Right cardiac atrium (tissue), 5 donors: Measurements from ENCODE around the gene MPPE1. TPM values are rescaled to one million over a fixed set of nuclear protein-coding genes. Genes with fewer than 3 reads are reported as not detected.

Source experiments
- ATAC-seq, 2 donors: fragments of 200-7000 bp; cut with Tn5 transposase; one replicate each; pipeline versions ENCODE4 v1.8.0 to v1.9.1; 2020; ENCODE audit warnings: moderate library complexity in 2 of 2, mild to moderate bottlenecking in 1 of 2
- DNase-seq, 3 donors: peaks; one replicate each; pipeline ENCODE4 v3.0.0-alpha.2; 2020
- H3K27ac ChIP-seq: one replicate; pipeline ENCODE4 v1.5.1; 2013; ENCODE audit warnings: mild to moderate bottlenecking, low read length, control low read depth, moderate library complexity
- H3K27me3 ChIP-seq: one replicate; pipeline ENCODE4 v1.6.1; 2013; ENCODE audit not compliant: control insufficient read depth, insufficient read depth
- H3K4me1 ChIP-seq: one replicate; pipeline ENCODE4 v1.6.1; 2013; ENCODE audit warnings: low read length; ENCODE audit not compliant: control insufficient read depth, insufficient read depth
- H3K4me3 ChIP-seq: one replicate; pipeline ENCODE4 v1.5.1; 2013; ENCODE audit warnings: low read length, control low read depth
- H3K9me3 ChIP-seq: one replicate; pipeline ENCODE4 v1.6.1; 2013; ENCODE audit warnings: low read length; ENCODE audit not compliant: control insufficient read depth
- WGBS: extraction: QIAGEN DNeasy Blood & Tissue Kit; methylation state at CpG from one replicate; pipeline ENCODE4 v1.1.7; 2013; 5-methylcytosine and 5-hydroxymethylcytosine counted together
- intact Hi-C, 4 donors: fragments of 100-400 bp; cut with DNase I; formaldehyde crosslinking; loops; one replicate each; pipeline versions ENCODE4 v1.11.0 to v1.14.0; 2022 to 2023
- polyA plus RNA-seq: library from polyadenylated mRNA; stranded (reverse); fragments of 200-250 nt; gene quantifications from one replicate; pipeline ENCODE4 v1.2.3, GENCODE V29; 2013
- total RNA-seq, 4 donors: library from RNA; stranded (reverse); fragmentation: NEBNext Ultra II Directional; extraction: Animal tissue kit (Norgen Biotek cat#: 25700); gene quantifications; one replicate each; pipeline ENCODE4 v1.2.1, GENCODE V29; 2021
- donor health status: healthy with polysubstance abuse.
- donor health status: DM: no; HTN: yes; CAD: no.
- donor health status: DM: no; HTN: no; CAD: no.
- donor health status: DM: no; HTN: yes; CAD: no; lungs with severe emphysema.
- donor health status: DM: yes; HTN: yes; CAD: no.

The MPPE1 gene
- total and polyA plus RNA-seq, 5 donors = 20.7 to 40.6 (median 31.5) TPM

DNA sequence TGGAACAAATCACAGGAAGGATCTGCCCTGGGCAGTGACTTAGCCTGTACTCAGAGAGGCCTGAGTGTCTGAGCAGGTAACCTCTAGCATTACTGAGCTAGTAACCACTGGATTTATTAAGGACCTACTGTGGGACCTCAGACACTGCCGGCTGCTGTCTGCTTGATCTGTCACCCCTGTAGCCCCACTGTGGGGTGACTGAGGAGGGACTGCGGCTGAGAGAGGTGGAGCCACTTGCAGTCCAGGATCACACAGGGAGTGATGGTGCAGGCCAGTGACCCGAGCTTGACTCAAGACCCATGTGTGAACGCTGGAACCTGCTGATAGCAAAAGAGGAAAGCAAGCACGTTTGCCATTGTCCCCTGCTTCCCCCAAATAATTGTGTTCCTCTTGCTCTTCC is 41.4 kb downstream of the MPPE1 start:
- ATAC-seq (no peak), DNase-seq (no peak)
- Histone ChIP-seq H3K4me3 (no peak overlapping the region), H3K9me3 (no peaks in the 10 kb centered on the region), H3K27me3 (no peaks in the 10 kb centered on the region), H3K27ac (no peak overlapping the region), H3K4me1 (no peaks in the 10 kb centered on the region)
- 50% methylated on average over 5 of the region's 5 CpGs for WGBS
- intact Hi-C loops = no loop called here

DNA sequence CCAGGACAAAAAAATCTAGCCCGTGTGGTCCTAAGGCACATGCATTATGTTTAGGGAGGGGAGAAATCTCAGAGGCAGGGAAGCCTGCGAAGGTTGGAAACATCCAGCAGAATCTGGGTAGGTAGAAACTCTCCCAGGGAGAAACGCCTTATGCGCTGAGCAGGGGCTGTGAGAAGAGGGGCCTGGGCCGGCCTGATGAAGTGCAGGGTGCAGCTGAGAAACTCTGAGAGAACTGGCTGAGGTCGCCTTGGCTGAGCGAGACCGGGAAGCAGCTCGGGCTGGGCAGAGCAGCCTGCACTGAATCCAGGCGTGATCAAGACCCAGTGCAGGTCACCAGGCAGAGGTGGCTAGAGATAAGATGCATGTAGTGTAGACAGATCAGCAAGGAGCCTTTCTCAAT is 41.8 kb downstream of the MPPE1 start:
- ATAC-seq = no peak
- intact Hi-C loops = no loop called here
- no peak for DNase-seq
- H3K4me3 ChIP-seq = no peak overlapping the region
- H3K4me1 ChIP-seq = no peaks in the 10 kb centered on the region
- no peaks in the 10 kb centered on the region for H3K27me3 ChIP-seq
- no peak overlapping the region for H3K27ac ChIP-seq
- 57% methylated on average over 10 of the region's 10 CpGs for WGBS
- no peaks in the 10 kb centered on the region for H3K9me3 ChIP-seq

DNA sequence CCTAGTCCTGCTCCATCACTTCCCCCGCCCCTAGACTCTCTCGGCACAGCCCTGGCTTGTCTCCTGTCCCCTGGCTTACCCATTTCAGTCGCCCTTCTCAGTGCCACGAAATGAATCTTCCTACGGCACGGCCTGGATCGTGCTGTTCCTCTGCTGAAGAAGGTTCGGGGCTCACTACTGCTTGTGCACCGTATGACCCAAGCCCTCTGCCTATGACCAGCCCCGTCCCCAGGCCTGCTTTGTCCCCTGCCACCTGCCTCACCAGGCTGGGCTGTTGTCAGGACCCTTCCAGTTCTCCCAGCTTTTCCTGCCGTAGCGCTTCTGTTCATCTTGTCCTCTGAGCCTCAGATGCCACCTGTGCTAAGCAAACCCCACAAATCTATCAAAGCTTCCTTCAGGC is 43.0 kb downstream of the MPPE1 start:
- ATAC-seq (no peak), DNase-seq (no peak)
- intact Hi-C loops = no loop called here
- WGBS = 89% methylated on average over 12 of the region's 12 CpGs
- Histone ChIP-seq H3K4me3 (no peak overlapping the region), H3K27me3 (no peaks in the 10 kb centered on the region), H3K27ac (no peak overlapping the region), H3K9me3 (no peaks in the 10 kb centered on the region), H3K4me1 (no peaks in the 10 kb centered on the region)

GRCh38 chr18:11864471-11864870 is 43.6 kb downstream of the MPPE1 start:
- ATAC-seq = no peak
- H3K4me1 ChIP-seq = no peaks in the 10 kb centered on the region
- no peaks in the 10 kb centered on the region for H3K27me3 ChIP-seq
- H3K9me3 ChIP-seq = no peaks in the 10 kb centered on the region
- H3K4me3 ChIP-seq = no peak overlapping the region
- 81% methylated on average over 2 of the region's 2 CpGs for WGBS
- H3K27ac ChIP-seq = no peak overlapping the region
- DNase-seq = no peak
- intact Hi-C loops = no loop called here

DNA sequence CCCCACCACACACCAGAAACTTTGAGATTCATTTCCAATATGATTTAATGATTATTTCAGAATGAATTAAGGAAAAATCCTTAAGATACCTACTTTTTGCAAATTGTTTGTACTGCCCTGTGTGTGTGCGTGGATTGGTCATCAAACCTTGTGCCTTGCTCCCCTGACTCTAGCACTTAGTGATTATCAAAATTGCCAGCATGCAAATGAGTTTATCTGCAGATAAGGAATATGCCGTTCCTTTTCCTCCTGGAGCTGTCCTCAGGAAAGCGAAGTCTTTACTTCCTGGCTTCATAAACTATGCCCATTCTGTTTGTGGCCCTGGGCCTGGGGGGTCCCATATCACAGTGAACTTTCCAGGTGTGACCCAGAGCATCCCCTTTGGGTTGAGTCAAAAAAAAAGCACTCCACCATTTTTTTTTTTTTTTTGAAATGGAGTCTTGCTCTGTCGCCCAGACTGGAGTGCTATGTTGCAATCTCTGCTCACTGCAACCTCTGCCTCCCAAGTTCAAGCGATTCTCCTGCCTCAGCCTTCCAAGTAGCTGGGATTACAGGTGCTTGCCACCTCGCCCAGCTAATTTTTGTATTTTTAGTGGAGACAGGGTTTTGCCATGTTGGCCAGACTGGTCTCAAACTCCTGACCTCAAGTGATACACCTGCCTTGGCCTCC is 45.5 kb downstream of the MPPE1 start:
- Histone ChIP-seq H3K4me3 (no peak overlapping the region), H3K9me3 (no peaks in the 10 kb centered on the region), H3K27ac (no peak overlapping the region), H3K27me3 (no peaks in the 10 kb centered on the region), H3K4me1 (no peaks in the 10 kb centered on the region)
- no peak for DNase-seq
- 75% methylated on average over 6 of the region's 6 CpGs for WGBS
- ATAC-seq = no peak
- intact Hi-C loops = no loop called here

- Histone ChIP-seq H3K4me3 (no peak overlapping the region), H3K27ac (no peak overlapping the region), H3K9me3 (no peaks in the 10 kb centered on the region), H3K4me1 (no peaks in the 10 kb centered on the region), H3K27me3 (no peaks in the 10 kb centered on the region)
- intact Hi-C loops = no loop called here
- WGBS = 82% methylated on average over 20 of the region's 20 CpGs
- no peak for DNase-seq
- no peak for ATAC-seq
Measured at GRCh38 chr18:11861583-11862288, 46.4 kb downstream of the MPPE1 start.

DNA sequence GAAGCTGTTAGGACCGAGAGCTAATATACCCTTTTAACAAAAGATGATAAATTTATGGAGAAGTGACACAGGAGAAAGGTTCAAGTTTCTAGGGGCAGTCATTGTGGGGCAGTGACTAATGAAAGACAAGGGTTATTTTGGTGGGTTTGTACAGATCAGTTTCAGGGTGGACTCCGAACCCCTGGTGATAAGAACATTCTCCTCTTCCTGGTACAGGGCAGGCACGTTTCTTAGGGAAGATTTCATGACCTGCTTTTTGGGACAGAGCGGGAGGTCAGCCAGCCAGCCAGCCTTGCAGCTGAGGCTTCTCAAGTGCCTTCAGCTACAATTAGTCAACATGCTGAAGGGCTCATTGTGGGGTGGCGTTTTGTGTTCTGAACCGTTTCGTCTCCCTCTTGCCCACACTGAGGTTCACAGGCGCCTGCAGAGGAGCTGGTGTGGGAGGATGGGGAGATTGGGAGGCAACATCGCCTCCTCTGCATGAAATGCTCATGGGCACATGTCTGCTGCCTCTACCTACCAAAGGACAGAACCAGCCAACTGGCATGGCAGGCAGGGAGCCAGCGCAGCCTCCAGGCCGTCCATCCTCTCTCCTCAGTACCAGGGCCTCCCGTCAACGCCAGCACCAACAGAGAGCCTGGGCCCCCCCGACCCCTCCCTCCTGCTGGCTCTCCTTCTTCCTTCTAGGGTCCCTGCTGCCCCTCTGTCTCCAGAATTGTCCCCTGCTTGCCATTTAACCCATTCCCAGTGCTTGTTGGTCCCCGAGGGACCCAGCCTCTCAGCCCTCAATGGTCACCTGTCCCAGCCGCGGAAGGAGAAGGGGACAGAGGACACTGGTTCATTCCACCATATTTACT is 47.3 kb downstream of the MPPE1 start:
- intact Hi-C loops = no loop called here
- Histone ChIP-seq H3K4me3 (no peak overlapping the region), H3K27ac (no peak overlapping the region), H3K27me3 (no peaks in the 10 kb centered on the region), H3K9me3 (no peaks in the 10 kb centered on the region), H3K4me1 (no peaks in the 10 kb centered on the region)
- WGBS = 87% methylated on average over 17 of the region's 17 CpGs
- no peak for DNase-seq
- no peak for ATAC-seq

DNA sequence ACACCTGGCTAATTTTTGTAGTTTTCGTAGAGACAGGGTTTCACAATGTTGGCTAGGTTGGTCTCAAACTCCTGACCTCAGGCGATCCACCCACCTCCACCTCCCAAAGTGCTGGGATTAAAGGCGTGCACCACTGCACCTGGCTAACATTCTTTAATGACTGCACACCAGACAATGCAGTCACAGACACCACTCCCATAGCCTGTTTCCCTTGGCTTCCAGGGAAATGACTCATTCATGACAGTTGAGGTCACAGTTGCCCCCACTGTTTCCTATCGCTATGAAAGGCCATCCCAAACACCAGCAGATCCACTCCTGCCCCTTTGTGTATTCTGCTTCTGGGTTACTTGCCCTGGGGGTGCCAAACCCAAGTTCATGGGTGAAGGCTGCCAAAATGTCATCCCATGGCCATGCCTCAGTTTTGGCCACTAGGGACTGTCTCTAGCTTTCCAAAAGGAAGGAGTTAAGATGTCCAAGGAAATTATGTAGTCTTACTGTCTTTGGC is 48.2 kb downstream of the MPPE1 start:
- no peak for DNase-seq
- no peak overlapping the region for H3K4me3 ChIP-seq

GRCh38 chr18:11859282-11859830 is 48.8 kb downstream of the MPPE1 start:
- Histone ChIP-seq H3K27me3 (no peaks in the 10 kb centered on the region), H3K4me3 (no peak overlapping the region), H3K4me1 (no peaks in the 10 kb centered on the region), H3K9me3 (no peaks in the 10 kb centered on the region), H3K27ac (no peak overlapping the region)
- DNase-seq = no peak
- no peak for ATAC-seq
- intact Hi-C loops = no loop called here
- 93% methylated on average over 7 of the region's 7 CpGs for WGBS

More for the DNA sequence above, 48.2 kb downstream of the MPPE1 start:
- 66% methylated on average over 4 of the region's 4 CpGs for WGBS
- Histone ChIP-seq H3K27ac (no peak overlapping the region), H3K4me1 (no peaks in the 10 kb centered on the region), H3K27me3 (no peaks in the 10 kb centered on the region), H3K9me3 (no peaks in the 10 kb centered on the region)
- peak in 1 of 2 donors; percentile 46 for ATAC-seq
- intact Hi-C loops = no loop called here

GRCh38 chr18:11857177-11857887 is 50.8 kb downstream of the MPPE1 start:
- intact Hi-C loops = no loop called here
- Histone ChIP-seq H3K27ac (peak overlapping the region; percentile 80), H3K27me3 (no peaks in the 10 kb centered on the region), H3K4me1 (no peaks in the 10 kb centered on the region), H3K9me3 (no peaks in the 10 kb centered on the region), H3K4me3 (no peak overlapping the region)
- ATAC-seq = peak; percentile 72 to 88
- 38% methylated on average over 11 of the region's 11 CpGs for WGBS
- peak; percentile 77 to 84 (median 80) for DNase-seq
